Panc1 (cell line): ENCODE data around the gene EIF4E. TPM values are rescaled to one million over a fixed set of nuclear protein-coding genes. Genes with fewer than 3 reads are reported as not detected.

Experiments used
- ATAC-seq: fragments of 200-7000 bp; cut with Tn5 transposase; 2 replicates; pipeline ENCODE4 v1.9.1; 2020; ENCODE audit warnings: mild to moderate bottlenecking, moderate library complexity
- BruUV-seq: library from RNA; stranded (reverse); fragments of 400-500 nt; replicated peaks from 2 replicates; lab custom pipeline; 2021; lab: Mats Ljungman, UMichigan
- CTCF ChIA-PET: fragments of 300-600 bp; sonication (Branson Sonifier 250); formaldehyde crosslinking; loops from one replicate; lab custom pipeline; 2022; ENCODE audit warnings: antibody characterized with exemption; lab: Charles Lee
- POLR2A ChIA-PET: fragments of 300-600 bp; sonication (Branson Sonifier 250); formaldehyde crosslinking; loops from one replicate; lab custom pipeline; 2022; ENCODE audit warnings: antibody characterized with exemption; lab: Charles Lee
- DNase-seq: peaks from one replicate; pipeline ENCODE4 v3.0.0-alpha.2; 2010; ENCODE audit warnings: low read depth, low spot score
- H3K27ac ChIP-seq: 2 replicates; pipeline ENCODE4 v1.5.1; 2011; ENCODE audit warnings: mild to moderate bottlenecking, low read length, inconsistent platforms
- H3K27me3 ChIP-seq: fragments of 200-500 bp; sonication (Bioruptor generic); 2 replicates; pipeline ENCODE4 v1.6.0; 2014; ENCODE audit warnings: low read length, inconsistent platforms; ENCODE audit not compliant: control insufficient read depth, insufficient read depth
- H3K36me3 ChIP-seq: fragments of 200-500 bp; sonication (Bioruptor generic); 2 replicates; pipeline ENCODE4 v1.5.1; 2014; ENCODE audit warnings: inconsistent platforms, mild to moderate bottlenecking, low read length, moderate library complexity; ENCODE audit not compliant: control insufficient read depth, insufficient read depth
- H3K4me1 ChIP-seq: 2 replicates; pipeline ENCODE4 v1.5.1; 2011; ENCODE audit warnings: inconsistent platforms, mild to moderate bottlenecking, low read length, moderate library complexity; ENCODE audit not compliant: control insufficient read depth, insufficient read depth
- H3K4me3 ChIP-seq, 2 experiments: 2 replicates each; pipeline ENCODE4 v1.5.1; 2011 to 2012; ENCODE audit warnings: low read depth in 2 of 2, low read length in 2 of 2, mild to moderate bottlenecking in 2 of 2, inconsistent platforms in 1 of 2, moderate library complexity in 1 of 2
- H3K9me3 ChIP-seq: fragments of 200-500 bp; sonication (Bioruptor generic); 2 replicates; pipeline ENCODE4 v1.5.1; 2014; ENCODE audit warnings: low read depth, mild to moderate bottlenecking, inconsistent platforms, low read length, moderate library complexity; ENCODE audit not compliant: control insufficient read depth, insufficient read depth
- POLR2AphosphoS5 ChIP-seq: IDR thresholded peaks from 2 replicates; pipeline ENCODE4 v1.6.1; 2012; ENCODE audit warnings: mild to moderate bottlenecking, low read depth, low read length, moderate library complexity
- SIN3A ChIP-seq: IDR thresholded peaks from 2 replicates; pipeline ENCODE4 v1.6.1; 2012; ENCODE audit warnings: low read depth, mild to moderate bottlenecking, low read length, moderate library complexity, borderline replicate concordance; ENCODE audit not compliant: insufficient read depth
- TCF7L2 ChIP-seq: IDR thresholded peaks from 2 replicates; pipeline ENCODE4 v1.6.1; 2011; ENCODE audit warnings: mild to moderate bottlenecking, low read depth, low read length, inconsistent platforms
- in situ Hi-C: cut with HindIII; loops from 2 replicates; pipeline ENCODE4 v1.10.0; 2016; ENCODE audit warnings: low sequenced_read_pairs, low pct_unique_long_range_greater_than_20kb
- intact Hi-C: fragments of 100-400 bp; cut with micrococcal nuclease; formaldehyde crosslinking; loops from one replicate; pipeline ENCODE4 v1.10.0; 2022; ENCODE audit not compliant: unreplicated experiment
- total RNA-seq: library from RNA; stranded (reverse); gene quantifications from one replicate; pipeline ENCODE4 v1.2.1, GENCODE V29; 2021; ENCODE audit not compliant: unreplicated experiment
- TF ChIP-seq, protein P1 (sequence below): fragments of 450-650 bp; IDR thresholded peaks from 2 replicates; pipeline ENCODE4 v1.5.1; 2017; ENCODE audit warnings: mild to moderate bottlenecking
- TF ChIP-seq, protein P2 (sequence below), 2 experiments: IDR thresholded peaks; 2 replicates each; pipeline ENCODE4 v1.6.1; 2011 to 2012; ENCODE audit warnings: low read depth in 2 of 2, control low read depth in 1 of 2, low read length in 1 of 2, mild to moderate bottlenecking in 1 of 2, moderate library complexity in 1 of 2; ENCODE audit not compliant: insufficient read depth in 1 of 2

Gene EIF4E
- total RNA-seq, 1 experiment from 2014 or later = 89.7 TPM

DNA sequence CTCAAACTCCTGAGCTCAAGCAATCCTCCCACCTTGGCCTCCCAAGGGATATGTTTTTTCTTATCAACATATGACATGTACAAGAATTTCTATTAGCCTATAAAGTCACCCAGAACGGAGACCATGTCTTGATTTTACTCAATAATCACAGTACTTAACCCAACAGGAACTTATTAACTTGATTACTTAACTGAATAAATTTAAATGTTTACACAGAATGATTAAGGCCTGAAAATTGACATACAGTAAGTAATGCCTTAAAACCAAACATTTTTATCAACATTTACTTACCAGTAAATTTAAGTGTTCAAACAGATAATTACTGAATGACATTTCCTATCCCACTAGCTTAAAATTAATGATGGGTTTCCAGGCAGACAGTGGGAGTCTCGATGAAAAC, 25.4 kb downstream of the EIF4E start:
- intact Hi-C loops (no loop called here), in situ Hi-C loops (no loop called here)
- Histone ChIP-seq H3K27me3 (no peaks in the 10 kb centered on the region), H3K4me3 (no peak overlapping the region), H3K27ac (no peak overlapping the region), H3K4me1 (peaks cover 9% of the 10 kb centered on the region), H3K9me3 (no peaks in the 10 kb centered on the region), H3K36me3 (peaks cover 11% of the 10 kb centered on the region; the same call in 1 of the 2 replicates)
- no peak for ATAC-seq
- no peak for TF ChIP-seq POLR2AphosphoS5
- TF ChIP-seq SIN3A = no peak
- TF ChIP-seq, protein P1, sequence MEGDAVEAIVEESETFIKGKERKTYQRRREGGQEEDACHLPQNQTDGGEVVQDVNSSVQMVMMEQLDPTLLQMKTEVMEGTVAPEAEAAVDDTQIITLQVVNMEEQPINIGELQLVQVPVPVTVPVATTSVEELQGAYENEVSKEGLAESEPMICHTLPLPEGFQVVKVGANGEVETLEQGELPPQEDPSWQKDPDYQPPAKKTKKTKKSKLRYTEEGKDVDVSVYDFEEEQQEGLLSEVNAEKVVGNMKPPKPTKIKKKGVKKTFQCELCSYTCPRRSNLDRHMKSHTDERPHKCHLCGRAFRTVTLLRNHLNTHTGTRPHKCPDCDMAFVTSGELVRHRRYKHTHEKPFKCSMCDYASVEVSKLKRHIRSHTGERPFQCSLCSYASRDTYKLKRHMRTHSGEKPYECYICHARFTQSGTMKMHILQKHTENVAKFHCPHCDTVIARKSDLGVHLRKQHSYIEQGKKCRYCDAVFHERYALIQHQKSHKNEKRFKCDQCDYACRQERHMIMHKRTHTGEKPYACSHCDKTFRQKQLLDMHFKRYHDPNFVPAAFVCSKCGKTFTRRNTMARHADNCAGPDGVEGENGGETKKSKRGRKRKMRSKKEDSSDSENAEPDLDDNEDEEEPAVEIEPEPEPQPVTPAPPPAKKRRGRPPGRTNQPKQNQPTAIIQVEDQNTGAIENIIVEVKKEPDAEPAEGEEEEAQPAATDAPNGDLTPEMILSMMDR = no peak
- TF ChIP-seq, protein P2, sequence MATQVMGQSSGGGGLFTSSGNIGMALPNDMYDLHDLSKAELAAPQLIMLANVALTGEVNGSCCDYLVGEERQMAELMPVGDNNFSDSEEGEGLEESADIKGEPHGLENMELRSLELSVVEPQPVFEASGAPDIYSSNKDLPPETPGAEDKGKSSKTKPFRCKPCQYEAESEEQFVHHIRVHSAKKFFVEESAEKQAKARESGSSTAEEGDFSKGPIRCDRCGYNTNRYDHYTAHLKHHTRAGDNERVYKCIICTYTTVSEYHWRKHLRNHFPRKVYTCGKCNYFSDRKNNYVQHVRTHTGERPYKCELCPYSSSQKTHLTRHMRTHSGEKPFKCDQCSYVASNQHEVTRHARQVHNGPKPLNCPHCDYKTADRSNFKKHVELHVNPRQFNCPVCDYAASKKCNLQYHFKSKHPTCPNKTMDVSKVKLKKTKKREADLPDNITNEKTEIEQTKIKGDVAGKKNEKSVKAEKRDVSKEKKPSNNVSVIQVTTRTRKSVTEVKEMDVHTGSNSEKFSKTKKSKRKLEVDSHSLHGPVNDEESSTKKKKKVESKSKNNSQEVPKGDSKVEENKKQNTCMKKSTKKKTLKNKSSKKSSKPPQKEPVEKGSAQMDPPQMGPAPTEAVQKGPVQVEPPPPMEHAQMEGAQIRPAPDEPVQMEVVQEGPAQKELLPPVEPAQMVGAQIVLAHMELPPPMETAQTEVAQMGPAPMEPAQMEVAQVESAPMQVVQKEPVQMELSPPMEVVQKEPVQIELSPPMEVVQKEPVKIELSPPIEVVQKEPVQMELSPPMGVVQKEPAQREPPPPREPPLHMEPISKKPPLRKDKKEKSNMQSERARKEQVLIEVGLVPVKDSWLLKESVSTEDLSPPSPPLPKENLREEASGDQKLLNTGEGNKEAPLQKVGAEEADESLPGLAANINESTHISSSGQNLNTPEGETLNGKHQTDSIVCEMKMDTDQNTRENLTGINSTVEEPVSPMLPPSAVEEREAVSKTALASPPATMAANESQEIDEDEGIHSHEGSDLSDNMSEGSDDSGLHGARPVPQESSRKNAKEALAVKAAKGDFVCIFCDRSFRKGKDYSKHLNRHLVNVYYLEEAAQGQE (IDR thresholded peaks at IDR 0.05; ENCODE audit: insufficient read depth in 1 of 2, low read depth in 2 of 2, low read length in 1 of 2) = no peak
- no peak for TF ChIP-seq TCF7L2
- POLR2A ChIA-PET = no interaction called here
- no TSS peak for BruUV-seq
- CTCF ChIA-PET = no interaction called here
- DNase-seq = no peak

DNA sequence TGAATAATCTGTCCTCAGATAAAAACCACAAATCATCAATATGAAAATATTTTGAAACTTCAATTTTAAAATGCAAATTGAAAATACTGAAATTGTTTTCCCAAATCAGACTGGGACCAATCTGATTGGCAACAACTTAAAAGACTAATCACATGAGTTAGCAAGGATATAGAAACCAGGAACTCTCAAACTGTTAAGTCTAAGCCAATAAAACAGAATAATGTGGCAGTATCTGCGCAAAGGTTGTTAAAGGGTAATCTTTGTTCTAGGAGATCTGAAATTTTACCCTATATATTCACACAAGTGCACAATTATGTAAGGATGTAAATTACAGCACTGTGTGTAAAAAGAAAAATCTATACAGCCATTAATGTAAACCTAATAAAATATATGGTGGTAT, 29.7 kb downstream of the EIF4E start:
- ATAC-seq = no peak
- DNase-seq = no peak
- no peaks in the 10 kb centered on the region for H3K9me3 ChIP-seq
- intact Hi-C loops (no loop called here), in situ Hi-C loops (no loop called here)
- no peaks in the 10 kb centered on the region for H3K4me1 ChIP-seq
- H3K27ac ChIP-seq = no peak overlapping the region
- no TSS peak for BruUV-seq
- H3K36me3 ChIP-seq = peaks cover 17% of the 10 kb centered on the region; the same call in 1 of the 2 replicates
- CTCF ChIA-PET = no interaction called here
- no peaks in the 10 kb centered on the region for H3K27me3 ChIP-seq
- no peak overlapping the region for H3K4me3 ChIP-seq
- TF ChIP-seq POLR2AphosphoS5 (no peak), SIN3A (no peak), TCF7L2 (no peak)
- TF ChIP-seq, protein P2 (IDR thresholded peaks at IDR 0.05; ENCODE audit: insufficient read depth in 1 of 2, low read depth in 2 of 2, low read length in 1 of 2) = no peak
- TF ChIP-seq, protein P1 = no peak
- POLR2A ChIA-PET = no interaction called here
